ENCODE measurements around the gene CABP4.
"Not testable (repeated sequence)": the region's sequence is repeated elsewhere in the genome, so short reads cannot be mapped to it uniquely, and the experiment has no call there.

Gene CABP4

GRCh38 chr11:67419325-67420049 lies 35.7 kb upstream of the CABP4 start:
- DNase-seq = no peak

- peak; percentile 45 for DNase-seq
Observed at GRCh38 chr11:67420147-67420645, 35.0 kb upstream of the CABP4 start.

- DNase-seq = peak; percentile 94
Observed at GRCh38 chr11:67420646-67421429, 34.3 kb upstream of the CABP4 start.

GRCh38 chr11:67421430-67422031 lies 33.6 kb upstream of the CABP4 start:
- DNase-seq = no peak

GRCh38 chr11:67422891-67423290 lies 32.3 kb upstream of the CABP4 start:
- DNase-seq = peak; percentile 16

GRCh38 chr11:67423466-67423865 lies 31.7 kb upstream of the CABP4 start:
- no peak for DNase-seq

GRCh38 chr11:67423891-67424613 lies 31.1 kb upstream of the CABP4 start:
- no peak for DNase-seq

- DNase-seq = not testable (repeated sequence)
Observed at GRCh38 chr11:67427364-67427859, 27.7 kb upstream of the CABP4 start.

GRCh38 chr11:67428052-67429001 lies 26.8 kb upstream of the CABP4 start, which contains the start of gene RPS6KB2:
Gene RPS6KB2 (plus strand): TSS chr11:67428494. CDS start chr11:67428546, 52 bp downstream.
- peak; percentile 97 for DNase-seq

- peak; percentile 49 for DNase-seq
Observed at GRCh38 chr11:67429038-67429668, 26.0 kb upstream of the CABP4 start.

GRCh38 chr11:67429722-67430121 lies 25.4 kb upstream of the CABP4 start:
- no peak for DNase-seq

GRCh38 chr11:67431346-67432249 lies 23.6 kb upstream of the CABP4 start:
- DNase-seq = no peak

- no peak for DNase-seq
Observed at GRCh38 chr11:67432655-67433349, 22.4 kb upstream of the CABP4 start.

GRCh38 chr11:67433536-67434394 lies 21.4 kb upstream of the CABP4 start:
- DNase-seq = no peak

- DNase-seq = no peak
Observed at GRCh38 chr11:67434395-67434881, 20.7 kb upstream of the CABP4 start.

- DNase-seq = no peak
Observed at GRCh38 chr11:67435031-67435726, 20.0 kb upstream of the CABP4 start.

- DNase-seq = no peak
Observed at GRCh38 chr11:67435727-67436458, 19.3 kb upstream of the CABP4 start.
